A549 (cell line): ENCODE data around the gene NAP1L1. TPM values are rescaled to one million over a fixed set of nuclear protein-coding genes. Genes with fewer than 3 reads are reported as not detected.

Source experiments
- BHLHE40 ChIP-seq: IDR thresholded peaks from 2 replicates; pipeline ENCODE4 v1.6.1; 2012; ENCODE audit warnings: low read depth, low read length, inconsistent platforms
- CHD4 ChIP-seq: fragments of 200-600 bp; sonication (generic); IDR thresholded peaks from 2 replicates; pipeline ENCODE4 v1.6.1; 2016; ENCODE audit warnings: antibody characterized with exemption, mild to moderate bottlenecking, borderline replicate concordance
- EHMT2 ChIP-seq: fragments of 200-600 bp; sonication (generic); IDR thresholded peaks from 2 replicates; pipeline ENCODE4 v1.6.1; 2016; ENCODE audit warnings: antibody characterized with exemption, low read depth, mild to moderate bottlenecking, moderate library complexity
- ESRRA ChIP-seq: fragments of 150-350 bp; IDR thresholded peaks from 2 replicates; pipeline ENCODE4 v1.6.1; 2014; ENCODE audit warnings: mild to moderate bottlenecking, low read length, borderline replicate concordance
- HDAC2 ChIP-seq: fragments of 200-600 bp; sonication (generic); IDR thresholded peaks from 2 replicates; pipeline ENCODE4 v1.6.1; 2016
- HEYL ChIP-seq: fragments of 250-450 bp; sonication (Bioruptor Pico); IDR thresholded peaks from 2 replicates; pipeline ENCODE4 v1.8.0; 2021; ENCODE audit warnings: mild to moderate bottlenecking, moderate library complexity
- HMGXB4 ChIP-seq: fragments of 250-450 bp; sonication (Bioruptor Pico); IDR thresholded peaks from 2 replicates; pipeline ENCODE4 v1.5.0; 2021; ENCODE audit warnings: mild to moderate bottlenecking, moderate library complexity, borderline replicate concordance
- HOXA7 ChIP-seq: fragments of 250-450 bp; sonication (Bioruptor Pico); IDR thresholded peaks from 2 replicates; pipeline ENCODE4 v1.5.0; 2020; ENCODE audit warnings: mild to moderate bottlenecking, moderate library complexity
- HOXB13 ChIP-seq: fragments of 250-450 bp; sonication (Bioruptor Pico); IDR thresholded peaks from 2 replicates; pipeline ENCODE4 v1.5.0; 2020; ENCODE audit warnings: low read depth, mild to moderate bottlenecking, moderate library complexity
- KDM5A ChIP-seq: fragments of 200-600 bp; sonication (generic); IDR thresholded peaks from 2 replicates; pipeline ENCODE4 v1.6.1; 2016; ENCODE audit warnings: antibody characterized with exemption, mild to moderate bottlenecking
- MAZ ChIP-seq: fragments of 150-350 bp; IDR thresholded peaks from 2 replicates; pipeline ENCODE4 v1.6.1; 2014; ENCODE audit warnings: antibody characterized with exemption, low read depth, low read length, borderline replicate concordance
- MYC ChIP-seq: IDR thresholded peaks from 2 replicates; pipeline ENCODE4 v1.6.1; 2012; ENCODE audit warnings: mild to moderate bottlenecking, inconsistent platforms, low read length, improper control_type of control experiment, borderline replicate concordance
- NFE2L2 ChIP-seq: fragments of 150-350 bp; conservative IDR thresholded peaks from 2 replicates; pipeline ENCODE4 v1.6.1; 2014; ENCODE audit warnings: low read length
- NPAS2 ChIP-seq: fragments of 250-450 bp; sonication (Bioruptor Pico); IDR thresholded peaks from 2 replicates; pipeline ENCODE4 v1.8.0; 2022; ENCODE audit warnings: mild to moderate bottlenecking, moderate library complexity, borderline replicate concordance
- NR3C1 ChIP-seq: fragments of >200 bp; sonication (Bioruptor Twin); formaldehyde crosslinking; IDR thresholded peaks from 3 replicates; pipeline ENCODE4 v1.6.1; 2017
- POLR2A ChIP-seq: IDR thresholded peaks from 2 replicates; pipeline ENCODE4 v1.6.1; 2012; ENCODE audit warnings: mild to moderate bottlenecking, low read length
- POLR2AphosphoS2 ChIP-seq: conservative IDR thresholded peaks from 2 replicates; pipeline ENCODE4 v1.6.1; 2012; ENCODE audit warnings: low read length, improper control_type of control experiment, inconsistent platforms
- RAD21 ChIP-seq, 2 experiments: fragments of >200 bp in 1 of 2; sonication (Bioruptor Twin) in 1 of 2; formaldehyde crosslinking in 1 of 2; IDR thresholded peaks in 1 of 2; conservative IDR thresholded peaks in 1 of 2; 2 replicates in 1 of 2; 3 replicates in 1 of 2; pipeline ENCODE4 v1.6.1; 2012 to 2018; ENCODE audit warnings: inconsistent platforms in 1 of 2
- RNF2 ChIP-seq: fragments of 200-600 bp; sonication (generic); IDR thresholded peaks from 2 replicates; pipeline ENCODE4 v1.6.1; 2016; ENCODE audit warnings: low read depth, mild to moderate bottlenecking, antibody characterized with exemption, moderate library complexity, borderline replicate concordance
- SMC3 ChIP-seq: fragments of >200 bp; sonication (Bioruptor Twin); formaldehyde crosslinking; IDR thresholded peaks from 3 replicates; pipeline ENCODE4 v1.6.1; 2018; ENCODE audit warnings: inconsistent platforms
- TFCP2L1 ChIP-seq: fragments of 250-450 bp; sonication (Bioruptor Pico); IDR thresholded peaks from 2 replicates; pipeline ENCODE4 v1.5.0; 2021; ENCODE audit warnings: mild to moderate bottlenecking
- TP53 ChIP-seq: fragments of 250-450 bp; sonication (Bioruptor Pico); IDR thresholded peaks from 2 replicates; pipeline ENCODE4 v1.5.0; 2021; ENCODE audit warnings: mild to moderate bottlenecking, moderate library complexity
- ZC3H11A ChIP-seq: fragments of 450-650 bp; IDR thresholded peaks from 2 replicates; pipeline ENCODE4 v1.6.1; 2014; ENCODE audit warnings: antibody characterized with exemption, mild to moderate bottlenecking
- ZFP36 ChIP-seq: fragments of 450-650 bp; IDR thresholded peaks from 2 replicates; pipeline ENCODE4 v1.6.1; 2014; ENCODE audit warnings: borderline replicate concordance; ENCODE audit not compliant: partially characterized antibody
- ZSCAN20 ChIP-seq: fragments of 250-450 bp; sonication (Bioruptor Pico); IDR thresholded peaks from 2 replicates; pipeline ENCODE4 v1.8.0; 2022; ENCODE audit warnings: mild to moderate bottlenecking, moderate library complexity
- polyA plus RNA-seq, 4 experiments: library from polyadenylated mRNA; depleted of rRNA in 3 of 4; stranded (reverse); fragments of >200 nt; fragmentation: RNase III in 1 of 4; extraction: RNeasy Plus Mini Kit Qiagen cat#74134 plus additional on column Dnase treatment in 1 of 4; gene quantifications; 2 replicates in 3 of 4; 3 replicates in 1 of 4; pipeline ENCODE4 v1.2.3, GENCODE V29; 2011 to 2017
- TF ChIP-seq, protein P1 (sequence below): fragments of >200 bp; sonication (Bioruptor Twin); formaldehyde crosslinking; IDR thresholded peaks from 2 replicates; pipeline ENCODE4 v1.6.1; 2016
- TF ChIP-seq, protein P2 (sequence below): fragments of 250-450 bp; sonication (Bioruptor Pico); IDR thresholded peaks from 2 replicates; pipeline ENCODE4 v1.5.0; 2020; ENCODE audit warnings: low read depth, mild to moderate bottlenecking, moderate library complexity
- TF ChIP-seq, protein P3 (sequence below): IDR thresholded peaks from 2 replicates; pipeline ENCODE4 v1.6.1; 2012; ENCODE audit warnings: low read depth, borderline replicate concordance

NAP1L1 gene
- polyA plus RNA-seq, 2 of the 4 experiments (the other 2 are of a cell fraction), result 709 to 943 TPM

DNA sequence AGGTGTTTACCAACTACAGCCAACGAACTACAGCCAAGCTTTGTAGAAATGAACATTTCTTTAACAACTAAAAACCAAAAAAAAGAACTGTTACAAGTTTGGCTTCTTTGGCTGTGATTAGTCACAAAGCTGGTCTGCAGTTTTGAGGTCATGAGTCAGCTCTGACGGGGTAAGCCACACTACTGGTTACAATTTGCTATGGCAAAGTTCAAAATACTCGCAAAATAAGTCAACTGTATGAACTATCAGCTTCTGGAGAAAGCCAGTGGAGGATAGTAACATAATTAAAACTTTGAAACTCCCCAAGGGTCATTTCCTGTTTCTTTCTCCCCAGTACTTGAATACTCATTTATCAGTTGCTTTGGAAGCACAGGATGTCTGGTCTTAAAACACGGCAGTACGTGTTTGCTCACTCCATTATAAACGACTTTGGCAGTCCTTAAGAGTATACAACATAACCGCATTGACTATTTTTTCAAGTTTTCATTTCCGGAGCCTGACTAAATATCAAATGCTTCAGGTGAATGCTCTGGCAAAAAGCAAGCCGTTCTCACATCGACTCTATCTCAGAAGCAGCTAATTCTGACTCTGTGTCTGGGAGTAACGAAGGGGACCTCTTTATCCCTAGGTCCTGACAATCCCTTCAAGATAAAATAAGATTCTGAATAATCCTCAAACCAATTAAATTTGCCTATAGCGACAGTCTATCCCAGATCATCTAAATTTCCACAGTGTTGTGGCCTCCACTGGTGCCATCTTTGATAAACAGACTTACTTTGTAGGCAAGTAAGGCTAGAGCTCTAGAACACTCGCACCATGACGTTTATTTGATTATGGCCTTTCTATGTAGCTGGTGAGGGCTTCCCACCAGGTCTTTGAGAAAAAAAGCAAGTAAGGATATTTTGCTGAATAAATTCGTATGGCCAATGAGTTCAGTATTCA, 63.5 kb downstream of the NAP1L1 start (continued):
- TF ChIP-seq ESRRA (no peak), KDM5A (no peak), HEYL (CRISPR knock-in tag) (0 out of 2 replicates have a peak, but pooled peaks have one; percentile 5), RNF2 (no peak), EHMT2 (0 out of 2 replicates have a peak, but pooled peaks have one; percentile 15), MYC (no peak), BHLHE40 (no peak), SMC3 (no peak; the same call in 2 of the 3 replicates), ZC3H11A (no peak), HOXA7 (CRISPR knock-in tag) (no peak; the same call in none of the 2 replicates), POLR2A (no peak), NFE2L2 (no peak), HMGXB4 (CRISPR knock-in tag) (no peak), RAD21 (conservative IDR thresholded peaks at IDR 0.05 in 1 of 2, IDR thresholded peaks at IDR 0.05 in 1 of 2) (peak in 1 of 2 experiments; percentile 29; a peak in 1 of 5 replicates), HDAC2 (no peak), MAZ (no peak), NR3C1 (no peak), ZSCAN20 (CRISPR knock-in tag) (peak; percentile 4; the same call in 1 of the 2 replicates), POLR2AphosphoS2 (no peak), NPAS2 (CRISPR knock-in tag) (no peak), HOXB13 (CRISPR knock-in tag) (no peak; the same call in none of the 2 replicates), ZFP36 (no peak), TP53 (CRISPR knock-in tag) (no peak), TFCP2L1 (CRISPR knock-in tag) (no peak), CHD4 (no peak)
- TF ChIP-seq, protein P1, sequence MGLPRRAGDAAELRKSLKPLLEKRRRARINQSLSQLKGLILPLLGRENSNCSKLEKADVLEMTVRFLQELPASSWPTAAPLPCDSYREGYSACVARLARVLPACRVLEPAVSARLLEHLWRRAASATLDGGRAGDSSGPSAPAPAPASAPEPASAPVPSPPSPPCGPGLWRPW, result no peak
- TF ChIP-seq, protein P2, sequence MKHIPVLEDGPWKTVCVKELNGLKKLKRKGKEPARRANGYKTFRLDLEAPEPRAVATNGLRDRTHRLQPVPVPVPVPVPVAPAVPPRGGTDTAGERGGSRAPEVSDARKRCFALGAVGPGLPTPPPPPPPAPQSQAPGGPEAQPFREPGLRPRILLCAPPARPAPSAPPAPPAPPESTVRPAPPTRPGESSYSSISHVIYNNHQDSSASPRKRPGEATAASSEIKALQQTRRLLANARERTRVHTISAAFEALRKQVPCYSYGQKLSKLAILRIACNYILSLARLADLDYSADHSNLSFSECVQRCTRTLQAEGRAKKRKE (CRISPR knock-in tag), result no peak
- TF ChIP-seq, protein P3, sequence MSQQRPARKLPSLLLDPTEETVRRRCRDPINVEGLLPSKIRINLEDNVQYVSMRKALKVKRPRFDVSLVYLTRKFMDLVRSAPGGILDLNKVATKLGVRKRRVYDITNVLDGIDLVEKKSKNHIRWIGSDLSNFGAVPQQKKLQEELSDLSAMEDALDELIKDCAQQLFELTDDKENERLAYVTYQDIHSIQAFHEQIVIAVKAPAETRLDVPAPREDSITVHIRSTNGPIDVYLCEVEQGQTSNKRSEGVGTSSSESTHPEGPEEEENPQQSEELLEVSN, result no peak
